PC-3 (cell line): Measurements from ENCODE around the gene SMOC2.

Source experiments
- CTCF ChIP-seq: fragments of 300-600 bp; sonication (generic); conservative IDR thresholded peaks from 2 replicates; pipeline ENCODE4 v1.5.1; 2017; ENCODE audit warnings: antibody characterized with exemption, low read depth, mild to moderate bottlenecking, low read length
- EZH2phosphoT487 ChIP-seq: fragments of 300-600 bp; sonication (generic); IDR thresholded peaks from 2 replicates; pipeline ENCODE4 v1.6.1; 2018; ENCODE audit warnings: mild to moderate bottlenecking, antibody characterized with exemption, low read length, borderline replicate concordance

- TF ChIP-seq CTCF (no peak), EZH2phosphoT487 (no peak)
These were observed 124.1 kb downstream of the SMOC2 start for GRCh38 chr6:168565112-168565511.
